Smooth muscle cell (in vitro differentiated cells): ENCODE measurements around the gene CHP2. TPM values are rescaled to one million over a fixed set of nuclear protein-coding genes. Genes with fewer than 3 reads are reported as not detected.
A peak's percentile ranks its signal among the peaks of the same experiment; 100 is the strongest.

ENCODE experiments used
- DNase-seq: peaks from one replicate; lab custom pipeline; 2025; ENCODE audit not compliant: unreplicated experiment; lab: John Stamatoyannopoulos, UW
- H2AFZ ChIP-seq: fragments of 200-600 bp; sonication (generic); 2 replicates; pipeline ENCODE4 v1.6.0; 2016; ENCODE audit warnings: antibody characterized with exemption, low read depth, mild to moderate bottlenecking
- H3F3A ChIP-seq: fragments of 200-600 bp; sonication (generic); 2 replicates; pipeline ENCODE4 v1.6.0; 2017; ENCODE audit warnings: antibody characterized with exemption, low read depth
- H3K27ac ChIP-seq: fragments of 200-600 bp; sonication (generic); 2 replicates; pipeline ENCODE4 v1.5.1; 2016; ENCODE audit warnings: low read depth, mild to moderate bottlenecking
- H3K27me3 ChIP-seq: fragments of 200-600 bp; sonication (generic); 2 replicates; pipeline ENCODE4 v1.6.1; 2016; ENCODE audit warnings: low read depth, mild to moderate bottlenecking
- H3K36me3 ChIP-seq: fragments of 200-600 bp; sonication (generic); 2 replicates; pipeline ENCODE4 v1.5.1; 2016; ENCODE audit warnings: low read depth
- H3K4me1 ChIP-seq: fragments of 200-600 bp; sonication (generic); 2 replicates; pipeline ENCODE4 v1.5.1; 2016; ENCODE audit warnings: low read depth
- H3K4me2 ChIP-seq: fragments of 200-600 bp; sonication (generic); 2 replicates; pipeline ENCODE4 v1.6.0; 2016; ENCODE audit warnings: mild to moderate bottlenecking
- H3K4me3 ChIP-seq: fragments of 200-600 bp; sonication (generic); 2 replicates; pipeline ENCODE4 v1.5.1; 2016; ENCODE audit warnings: mild to moderate bottlenecking
- H3K79me2 ChIP-seq: fragments of 200-600 bp; sonication (generic); 2 replicates; pipeline ENCODE4 v1.6.0; 2016; ENCODE audit warnings: low read depth, mild to moderate bottlenecking
- H3K9ac ChIP-seq: fragments of 200-600 bp; sonication (generic); 2 replicates; pipeline ENCODE4 v1.6.0; 2016; ENCODE audit warnings: low read depth
- H3K9me3 ChIP-seq: fragments of 200-600 bp; sonication (generic); replicated peaks from 2 replicates; pipeline ENCODE4 v1.5.1; 2016; ENCODE audit warnings: low read depth
- H4K20me1 ChIP-seq: fragments of 200-600 bp; sonication (generic); 2 replicates; pipeline ENCODE4 v1.6.0; 2016; ENCODE audit warnings: low read depth
- CTCF ChIP-seq: fragments of 200-600 bp; sonication (generic); IDR thresholded peaks from 2 replicates; pipeline ENCODE4 v1.5.1; 2017; ENCODE audit warnings: borderline replicate concordance, mild to moderate bottlenecking, antibody characterized with exemption; ENCODE audit not compliant: insufficient read depth, poor library complexity, severe bottlenecking
- WGBS: methylation state at CpG from one replicate; pipeline ENCODE4 v1.1.7; 2016; ENCODE audit warnings: low lambda C conversion rate; 5-methylcytosine and 5-hydroxymethylcytosine counted together
- polyA plus RNA-seq: library from polyadenylated mRNA; unstranded; fragments of >200 nt; fragmentation: Nextera tagmentation; extraction: Ambion mirVana; gene quantifications from 2 replicates; pipeline ENCODE4 v1.2.1, GENCODE V29; 2016
- total RNA-seq: library from RNA; depleted of rRNA; stranded (reverse); fragments of >200 nt; gene quantifications from 2 replicates; pipeline ENCODE4 v1.2.3, GENCODE V29; 2014

CHP2 gene
- total and polyA plus RNA-seq, 2 experiments from 2014 or later = not detected

DNA sequence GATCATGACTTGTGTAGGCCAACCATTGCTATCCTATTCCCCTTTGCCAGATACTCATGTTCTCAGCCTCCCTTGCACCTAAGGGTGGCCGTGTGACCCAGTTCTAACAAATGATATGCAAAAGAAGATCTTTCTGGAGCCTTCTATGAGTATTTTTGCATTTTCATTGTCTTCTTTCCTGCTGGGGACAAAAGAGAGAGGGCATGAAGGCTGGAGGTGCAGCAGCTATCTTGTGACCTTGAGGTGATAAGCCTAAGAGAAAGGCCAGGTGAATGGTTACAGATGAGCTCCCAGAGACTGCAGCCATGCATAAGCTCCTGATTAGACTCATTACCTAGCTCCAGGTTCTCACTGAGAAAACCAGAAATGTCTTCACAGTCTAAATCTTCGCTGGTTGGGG lies 42.1 kb downstream of the CHP2 start:
- no peaks in the 10 kb centered on the region for H3K27me3 ChIP-seq
- H3K4me1 ChIP-seq = no peaks in the 10 kb centered on the region
- H3K79me2 ChIP-seq = no peaks in the 10 kb centered on the region
- TF ChIP-seq CTCF = no peak
- no peaks in the 10 kb centered on the region for H4K20me1 ChIP-seq
- no peak overlapping the region for H3K4me3 ChIP-seq
- H3K27ac ChIP-seq = no peak overlapping the region
- no peaks in the 10 kb centered on the region for H3K36me3 ChIP-seq
- H2AFZ ChIP-seq = no peak overlapping the region
- no peak overlapping the region for H3K9ac ChIP-seq
- DNase-seq = no peak
- 84% methylated on average over 2 of the region's 2 CpGs for WGBS
- H3F3A ChIP-seq = no peaks in the 10 kb centered on the region
- H3K9me3 ChIP-seq = no peaks in the 10 kb centered on the region
- no peak overlapping the region for H3K4me2 ChIP-seq

GRCh38 chr16:23801378-23801777 lies 46.6 kb downstream of the CHP2 start:
- H3K79me2 ChIP-seq = no peaks in the 10 kb centered on the region
- H2AFZ ChIP-seq = no peak overlapping the region
- no peaks in the 10 kb centered on the region for H3K36me3 ChIP-seq
- DNase-seq = peak; percentile 12
- no peaks in the 10 kb centered on the region for H3K4me1 ChIP-seq
- no peak overlapping the region for H3K4me3 ChIP-seq
- no peak overlapping the region for H3K27ac ChIP-seq
- no peak overlapping the region for H3K9ac ChIP-seq
- no peak overlapping the region for H3K4me2 ChIP-seq
- no peaks in the 10 kb centered on the region for H3K9me3 ChIP-seq
- H3K27me3 ChIP-seq = peaks cover 9% of the 10 kb centered on the region
- TF ChIP-seq CTCF = peak; percentile 68
- H4K20me1 ChIP-seq = no peaks in the 10 kb centered on the region
- no peaks in the 10 kb centered on the region for H3F3A ChIP-seq
- 19% methylated on average over 4 of the region's 5 CpGs for WGBS

DNA sequence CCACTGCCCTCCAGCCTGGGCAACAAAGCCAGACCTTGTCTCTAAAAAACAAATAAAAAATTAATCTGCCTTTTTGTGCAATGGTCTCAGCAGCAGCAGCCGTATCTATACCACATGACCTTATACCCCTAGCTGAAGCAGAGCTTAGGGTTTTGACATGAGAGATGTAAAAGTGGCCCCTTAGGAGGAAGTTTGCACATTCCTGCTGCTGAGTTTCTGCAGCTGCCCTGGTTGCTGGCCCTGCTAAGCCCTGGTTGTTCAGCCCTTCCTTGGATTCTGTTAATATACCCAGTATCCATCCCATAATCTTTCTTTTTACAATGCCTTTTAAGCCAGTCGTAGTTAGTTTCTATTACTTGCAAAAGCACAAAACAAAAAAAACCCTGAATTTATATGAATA lies 48.0 kb downstream of the CHP2 start:
- Histone ChIP-seq H3K4me1 (no peaks in the 10 kb centered on the region), H3K27me3 (peaks cover 9% of the 10 kb centered on the region), H3K9ac (no peak overlapping the region), H3F3A (no peaks in the 10 kb centered on the region), H3K79me2 (no peaks in the 10 kb centered on the region), H2AFZ (no peak overlapping the region), H3K4me2 (no peak overlapping the region), H3K4me3 (no peak overlapping the region), H4K20me1 (no peaks in the 10 kb centered on the region), H3K36me3 (no peaks in the 10 kb centered on the region), H3K9me3 (no peaks in the 10 kb centered on the region), H3K27ac (no peak overlapping the region)
- WGBS = 79% methylated on average over 2 of the region's 2 CpGs
- no peak for DNase-seq
- no peak for TF ChIP-seq CTCF

DNA sequence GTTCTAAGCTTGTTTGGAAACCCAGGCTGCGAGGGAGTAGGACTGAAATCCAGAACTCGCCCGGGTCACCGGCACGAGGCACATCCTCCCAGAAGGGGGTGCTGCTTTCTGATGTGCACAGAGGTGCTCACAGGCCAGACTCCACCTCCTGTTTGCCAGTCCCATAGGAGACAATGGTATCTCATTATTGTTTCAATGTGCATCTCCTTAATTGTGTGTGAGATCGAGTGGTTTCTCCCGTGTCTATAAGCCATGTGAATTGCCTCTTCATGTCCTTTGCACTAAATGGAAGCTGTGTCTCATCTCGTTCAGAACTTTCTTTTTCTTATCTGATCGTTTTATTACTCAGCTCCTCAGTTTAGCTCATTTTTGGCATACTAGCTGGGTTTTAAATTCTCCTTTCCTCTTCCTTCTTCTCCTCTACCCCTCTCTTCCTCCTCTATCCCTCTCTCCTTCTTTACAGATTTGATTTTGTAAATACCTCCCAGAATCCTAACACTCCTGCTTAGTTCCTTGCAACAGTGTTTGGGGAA lies 48.8 kb downstream of the CHP2 start:
- peak overlapping the region; percentile 4 for H2AFZ ChIP-seq
- H3K79me2 ChIP-seq = no peaks in the 10 kb centered on the region
- H4K20me1 ChIP-seq = no peaks in the 10 kb centered on the region
- peaks cover 9% of the 10 kb centered on the region for H3K27me3 ChIP-seq
- H3K4me3 ChIP-seq = no peak overlapping the region
- DNase-seq = no peak
- H3K27ac ChIP-seq = no peak overlapping the region
- no peaks in the 10 kb centered on the region for H3F3A ChIP-seq
- TF ChIP-seq CTCF = peak; percentile 28
- H3K4me2 ChIP-seq = no peak overlapping the region
- H3K9me3 ChIP-seq = no peaks in the 10 kb centered on the region
- no peak overlapping the region for H3K9ac ChIP-seq
- no peaks in the 10 kb centered on the region for H3K36me3 ChIP-seq
- WGBS = 22% methylated on average over 9 of the region's 9 CpGs
- H3K4me1 ChIP-seq = no peaks in the 10 kb centered on the region
